Measurements from ENCODE around the gene CD81.

CD81 gene

GRCh38 chr11:2342557-2342956 lies 34.6 kb upstream of the CD81 start:
- TF ChIP-seq, protein P1, sequence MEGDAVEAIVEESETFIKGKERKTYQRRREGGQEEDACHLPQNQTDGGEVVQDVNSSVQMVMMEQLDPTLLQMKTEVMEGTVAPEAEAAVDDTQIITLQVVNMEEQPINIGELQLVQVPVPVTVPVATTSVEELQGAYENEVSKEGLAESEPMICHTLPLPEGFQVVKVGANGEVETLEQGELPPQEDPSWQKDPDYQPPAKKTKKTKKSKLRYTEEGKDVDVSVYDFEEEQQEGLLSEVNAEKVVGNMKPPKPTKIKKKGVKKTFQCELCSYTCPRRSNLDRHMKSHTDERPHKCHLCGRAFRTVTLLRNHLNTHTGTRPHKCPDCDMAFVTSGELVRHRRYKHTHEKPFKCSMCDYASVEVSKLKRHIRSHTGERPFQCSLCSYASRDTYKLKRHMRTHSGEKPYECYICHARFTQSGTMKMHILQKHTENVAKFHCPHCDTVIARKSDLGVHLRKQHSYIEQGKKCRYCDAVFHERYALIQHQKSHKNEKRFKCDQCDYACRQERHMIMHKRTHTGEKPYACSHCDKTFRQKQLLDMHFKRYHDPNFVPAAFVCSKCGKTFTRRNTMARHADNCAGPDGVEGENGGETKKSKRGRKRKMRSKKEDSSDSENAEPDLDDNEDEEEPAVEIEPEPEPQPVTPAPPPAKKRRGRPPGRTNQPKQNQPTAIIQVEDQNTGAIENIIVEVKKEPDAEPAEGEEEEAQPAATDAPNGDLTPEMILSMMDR (conservative IDR thresholded peaks at IDR 0.05; ENCODE audit: low read length) = no peak
- no peak for DNase-seq (ENCODE audit: low read depth)
- no peak overlapping the region for H3K4me3 ChIP-seq (ENCODE audit: low read length)

GRCh38 chr11:2342981-2343380 lies 34.1 kb upstream of the CD81 start:
- TF ChIP-seq, protein P1 (conservative IDR thresholded peaks at IDR 0.05; ENCODE audit: low read length) = no peak
- no peak overlapping the region for H3K4me3 ChIP-seq (ENCODE audit: low read length)
- no peak for DNase-seq (ENCODE audit: low read depth)

- DNase-seq (ENCODE audit: low read depth) = no peak
- TF ChIP-seq, protein P1 (conservative IDR thresholded peaks at IDR 0.05; ENCODE audit: low read length) = no peak
- H3K4me3 ChIP-seq (ENCODE audit: low read length) = no peak overlapping the region
These were observed 33.6 kb upstream of the CD81 start for GRCh38 chr11:2343502-2343901.

GRCh38 chr11:2345050-2345449 lies 32.1 kb upstream of the CD81 start:
- TF ChIP-seq, protein P1 (conservative IDR thresholded peaks at IDR 0.05; ENCODE audit: low read length) = no peak
- no peak overlapping the region for H3K4me3 ChIP-seq (ENCODE audit: low read length)
- DNase-seq (ENCODE audit: low read depth) = no peak

DNA sequence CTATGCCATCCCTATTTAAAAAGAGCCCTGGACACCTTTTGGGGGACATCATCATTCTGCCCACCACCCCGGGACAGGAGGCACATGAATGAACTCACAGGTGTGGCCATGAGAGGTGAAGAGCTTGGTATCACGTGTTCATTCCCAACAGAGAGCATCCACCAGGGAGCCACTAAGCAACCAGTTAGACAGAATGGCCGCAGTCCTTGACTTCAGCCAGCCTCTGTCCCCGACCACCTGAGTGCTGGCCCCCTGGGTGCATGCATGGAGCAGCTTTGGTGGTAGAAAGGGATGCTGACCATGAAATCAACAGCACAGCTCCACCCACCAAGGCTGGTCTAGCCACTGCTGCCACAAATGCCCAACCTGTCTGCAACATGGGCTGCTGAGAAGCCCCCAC lies 31.1 kb upstream of the CD81 start:
- no peak for DNase-seq (ENCODE audit: low read depth)
- TF ChIP-seq, protein P1 (conservative IDR thresholded peaks at IDR 0.05; ENCODE audit: low read length) = no peak

DNA sequence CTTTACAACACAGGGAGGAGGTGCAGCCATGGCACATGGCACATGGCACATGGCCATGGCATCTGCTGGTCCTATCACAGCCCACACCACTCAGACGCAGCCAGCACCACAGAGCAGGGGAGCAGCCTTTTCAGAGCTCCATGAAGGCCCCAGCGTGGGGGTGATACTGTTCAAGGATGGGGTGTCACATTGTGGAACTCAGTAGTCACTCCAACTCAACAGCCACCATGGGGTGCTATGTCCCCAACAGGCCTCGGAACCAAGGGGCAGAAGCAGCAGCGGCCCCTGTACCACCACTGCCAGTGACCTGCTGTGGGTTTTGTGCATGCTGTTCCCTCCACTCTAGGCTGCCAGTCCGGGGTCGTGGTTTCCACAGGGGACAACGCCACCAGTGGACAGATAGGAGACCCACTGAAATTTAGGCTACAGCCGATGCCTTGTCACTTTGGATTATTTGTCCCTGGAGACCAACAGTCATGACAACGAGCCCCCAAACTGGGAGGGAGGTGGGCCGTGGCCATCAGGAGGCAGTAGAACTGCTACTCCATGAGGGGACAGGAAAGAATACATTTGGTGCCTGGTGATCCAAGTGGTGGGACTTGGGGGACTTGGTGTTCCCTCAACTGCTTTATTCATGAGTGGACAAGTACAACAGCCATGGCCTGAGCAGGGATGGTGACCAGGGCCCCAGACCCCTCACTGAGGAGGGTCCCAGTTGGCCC lies 30.4 kb upstream of the CD81 start:
- TF ChIP-seq, protein P1 (conservative IDR thresholded peaks at IDR 0.05; ENCODE audit: low read length) = no peak
- DNase-seq (ENCODE audit: low read depth) = no peak
- no peak overlapping the region for H3K4me3 ChIP-seq (ENCODE audit: low read length)

More for the DNA sequence above, 31.1 kb upstream of the CD81 start:
- H3K4me3 ChIP-seq (ENCODE audit: low read length) = no peak overlapping the region

DNA sequence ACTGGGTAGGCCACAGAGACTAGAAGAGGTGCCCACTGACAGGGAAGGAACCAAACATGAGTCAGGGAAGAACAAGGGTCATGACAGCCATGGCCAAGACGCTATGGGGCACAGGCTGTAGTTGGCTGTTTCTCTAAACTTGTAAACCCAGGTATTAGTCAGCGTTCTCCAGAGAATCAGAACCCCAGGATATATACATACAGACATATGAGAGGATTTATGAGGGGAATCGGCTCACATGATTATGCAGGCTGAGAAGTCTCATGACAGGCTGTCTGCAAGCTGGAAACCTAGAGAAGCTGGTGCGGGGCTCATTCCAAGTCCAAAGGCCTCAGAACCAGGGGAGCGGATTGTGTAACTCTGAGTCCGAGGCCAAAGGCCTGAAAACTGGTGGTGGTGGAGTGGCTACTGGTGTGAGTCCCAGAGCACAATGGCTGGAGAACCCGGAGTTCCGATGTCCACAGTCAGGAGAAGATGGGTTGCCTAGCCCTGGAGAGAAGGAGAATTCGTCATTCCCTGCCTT lies 29.7 kb upstream of the CD81 start:
- H3K4me3 ChIP-seq (ENCODE audit: low read length) = no peak overlapping the region
- no peak for DNase-seq (ENCODE audit: low read depth)
- TF ChIP-seq, protein P1 (conservative IDR thresholded peaks at IDR 0.05; ENCODE audit: low read length) = no peak
